Measurements from ENCODE around the gene FAM131A. TPM values are rescaled to one million over a fixed set of nuclear protein-coding genes. Genes with fewer than 3 reads are reported as not detected.

Gene FAM131A
- total RNA-seq, 1 donor from 2014 or later, result 24.4 TPM

GRCh38 chr3:184388936-184389230, 51.5 kb downstream of the FAM131A start:
- DNase-seq (ENCODE audit: low spot score), result no peak

- no peak for DNase-seq (ENCODE audit: low spot score)
Observed at GRCh38 chr3:184389384-184389783, 52.0 kb downstream of the FAM131A start.

GRCh38 chr3:184389935-184390528, 52.6 kb downstream of the FAM131A start:
- no peak for DNase-seq (ENCODE audit: low spot score)

GRCh38 chr3:184391266-184391665, 53.9 kb downstream of the FAM131A start:
- no peak for DNase-seq (ENCODE audit: low spot score)

- DNase-seq (ENCODE audit: low spot score), result no peak
Observed at GRCh38 chr3:184395320-184395660, 57.9 kb downstream of the FAM131A start.

Other genes starting within 250 kb of the FAM131A start
- not detected for gene HTR3E, start 240.5 kb upstream of the FAM131A start, total RNA-seq
- 38.9 TPM for gene EIF2B5, start 202.2 kb upstream of the FAM131A start, total RNA-seq
- 68.1 TPM for gene DVL3, start 182.2 kb upstream of the FAM131A start, total RNA-seq
- gene AP2M1, start 162.7 kb upstream of the FAM131A start, total RNA-seq, result 389 TPM
- 81.1 TPM for gene ABCF3, start 151.4 kb upstream of the FAM131A start, total RNA-seq
- gene VWA5B2, start 108.0 kb upstream of the FAM131A start, total RNA-seq, result not detected
- 34.1 TPM for gene ALG3, start 88.6 kb upstream of the FAM131A start, total RNA-seq
- 4.0 TPM for gene EEF1AKMT4, start 87.9 kb upstream of the FAM131A start, total RNA-seq
- not detected for gene CAMK2N2, start 76.0 kb upstream of the FAM131A start, total RNA-seq
- gene ECE2, start 61.6 kb upstream of the FAM131A start, total RNA-seq, result not detected
- 211 TPM for gene PSMD2, start 38.4 kb upstream of the FAM131A start, total RNA-seq
- gene EIF4G1, start 23.0 kb upstream of the FAM131A start, total RNA-seq, result 361 TPM
- gene CLCN2, start 24.0 kb downstream of the FAM131A start, total RNA-seq, result 3.8 TPM
- gene POLR2H, start 24.1 kb downstream of the FAM131A start, total RNA-seq, result 51.7 TPM
- gene THPO, start 40.6 kb downstream of the FAM131A start, total RNA-seq, result 1.1 TPM
- gene CHRD, start 42.5 kb downstream of the FAM131A start, total RNA-seq, result 11.3 TPM
- gene EPHB3, start 224.2 kb downstream of the FAM131A start, total RNA-seq, result 1.6 TPM

Data from mesenteric fat pad (tissue), 1 donor.